ENCODE data around the gene SLC6A5.

Gene SLC6A5

DNA sequence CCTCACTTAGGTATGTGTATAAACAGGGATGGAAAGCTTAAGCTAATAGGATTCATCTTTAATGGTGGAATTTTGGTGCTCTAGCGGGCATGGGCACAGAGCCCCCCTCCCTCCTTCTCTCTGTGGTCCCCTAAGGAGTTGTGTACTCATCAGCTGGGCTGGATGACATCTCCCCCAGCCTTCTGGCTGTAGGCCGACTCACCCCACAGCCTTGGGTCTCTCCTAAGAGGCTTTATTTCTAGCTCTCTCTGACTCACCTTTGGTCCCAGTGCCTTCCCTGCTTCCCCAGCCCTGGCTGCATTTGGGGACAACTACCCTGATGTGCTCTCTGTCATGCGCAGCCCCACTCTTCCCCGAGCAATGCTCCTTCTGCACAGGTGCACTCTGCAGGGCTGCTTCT, 26.9 kb downstream of the SLC6A5 start:
- no peak overlapping the region for H3K9ac ChIP-seq (ENCODE audit: low read length)
- no peaks in the 10 kb centered on the region for H3K36me3 ChIP-seq (ENCODE audit: control insufficient read depth, insufficient read depth, low read length)
- no peak overlapping the region for H3K4me3 ChIP-seq (ENCODE audit: low read depth, low read length)
- H3K27ac ChIP-seq (ENCODE audit: low read depth, low read length), result no peak overlapping the region
- peaks cover 8% of the 10 kb centered on the region for H3K27me3 ChIP-seq (ENCODE audit: control insufficient read depth, insufficient read depth, low read length)
- peaks cover 10% of the 10 kb centered on the region for H3K4me1 ChIP-seq (ENCODE audit: control insufficient read depth, insufficient read depth, low read length)
- H3K9me3 ChIP-seq (ENCODE audit: control insufficient read depth, insufficient read depth, low read depth, low read length), result no peaks in the 10 kb centered on the region

DNA sequence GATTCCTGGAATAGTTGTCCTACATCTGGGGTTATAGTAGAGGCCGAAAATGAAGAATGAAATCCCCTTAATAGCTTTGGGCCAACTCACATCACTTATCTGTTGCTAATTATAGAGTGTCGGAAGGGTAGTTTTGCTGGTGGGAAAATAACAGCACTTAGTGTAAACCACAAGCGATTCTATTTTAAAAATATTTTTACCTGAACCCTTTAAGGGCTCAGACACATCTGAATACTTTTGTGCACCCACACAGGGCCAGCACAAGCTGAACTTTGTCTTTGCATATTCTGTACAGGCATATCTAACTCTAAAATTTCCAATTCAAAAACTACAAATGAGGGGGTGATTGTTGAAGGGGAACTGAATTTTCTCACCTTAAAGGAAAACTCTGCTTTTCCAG, 27.6 kb downstream of the SLC6A5 start:
- Histone ChIP-seq H3K36me3 (ENCODE audit: control insufficient read depth, insufficient read depth, low read length) (no peaks in the 10 kb centered on the region), H3K27me3 (ENCODE audit: control insufficient read depth, insufficient read depth, low read length) (peaks cover 8% of the 10 kb centered on the region), H3K4me1 (ENCODE audit: control insufficient read depth, insufficient read depth, low read length) (peaks cover 6% of the 10 kb centered on the region), H3K27ac (ENCODE audit: low read depth, low read length) (no peak overlapping the region), H3K4me3 (ENCODE audit: low read depth, low read length) (no peak overlapping the region), H3K9ac (ENCODE audit: low read length) (no peak overlapping the region), H3K9me3 (ENCODE audit: control insufficient read depth, insufficient read depth, low read depth, low read length) (no peaks in the 10 kb centered on the region)

DNA sequence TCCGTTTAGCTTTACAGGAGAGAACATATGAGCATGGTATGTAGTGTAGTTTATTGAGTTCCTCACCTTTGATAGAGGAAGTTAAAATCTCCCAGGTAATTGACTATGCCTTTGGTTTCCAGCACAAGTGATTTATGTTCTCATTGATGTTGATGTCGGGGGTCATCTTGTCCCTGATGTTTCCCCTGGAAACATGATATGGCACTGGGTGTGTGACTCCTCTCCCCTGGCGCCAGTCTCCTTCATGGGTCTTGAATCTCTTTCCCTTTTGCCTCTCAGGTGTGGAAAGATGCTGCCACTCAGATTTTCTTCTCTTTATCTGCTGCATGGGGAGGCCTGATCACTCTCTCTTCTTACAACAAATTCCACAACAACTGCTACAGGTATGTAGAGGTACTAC, 28.3 kb downstream of the SLC6A5 start:
- peaks cover 6% of the 10 kb centered on the region for H3K27me3 ChIP-seq (ENCODE audit: control insufficient read depth, insufficient read depth, low read length)
- H3K9ac ChIP-seq (ENCODE audit: low read length), result no peak overlapping the region
- H3K4me3 ChIP-seq (ENCODE audit: low read depth, low read length), result no peak overlapping the region
- H3K4me1 ChIP-seq (ENCODE audit: control insufficient read depth, insufficient read depth, low read length), result peaks cover 10% of the 10 kb centered on the region
- no peak overlapping the region for H3K27ac ChIP-seq (ENCODE audit: low read depth, low read length)
- no peaks in the 10 kb centered on the region for H3K36me3 ChIP-seq (ENCODE audit: control insufficient read depth, insufficient read depth, low read length)
- H3K9me3 ChIP-seq (ENCODE audit: control insufficient read depth, insufficient read depth, low read depth, low read length), result no peaks in the 10 kb centered on the region

DNA sequence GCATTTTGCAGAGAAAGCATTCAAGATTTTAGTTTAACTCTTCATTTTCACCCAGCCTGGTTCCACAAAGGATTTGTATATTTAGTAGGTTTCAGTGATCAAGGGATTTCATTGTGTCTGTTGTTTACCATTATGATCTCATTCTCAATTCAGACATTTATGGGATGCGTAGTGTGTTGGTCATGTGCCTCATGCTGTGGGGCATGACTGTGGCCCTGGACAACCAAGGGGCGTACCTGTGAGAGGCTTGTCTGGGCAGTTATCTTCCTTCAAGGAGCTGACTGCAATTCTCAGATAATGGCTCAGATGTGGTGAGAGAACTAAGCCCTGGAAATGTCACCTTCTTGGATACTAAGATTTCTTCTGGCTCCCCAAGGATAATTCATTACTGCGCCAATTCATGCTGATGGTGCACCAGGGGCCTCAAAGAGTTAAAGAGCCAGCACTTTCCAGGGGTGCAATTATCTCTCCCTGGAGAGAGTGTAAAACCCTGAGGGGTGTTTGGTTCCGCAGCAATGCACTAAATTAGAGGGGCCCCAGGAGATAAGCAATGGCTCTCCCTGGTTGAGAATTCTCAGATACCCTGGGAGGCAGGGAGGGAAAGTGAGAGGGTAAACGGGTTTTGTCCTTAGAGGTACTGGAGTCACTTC, 32.2 kb downstream of the SLC6A5 start:
- Histone ChIP-seq H3K9ac (ENCODE audit: low read length) (no peak overlapping the region), H3K27ac (ENCODE audit: low read depth, low read length) (no peak overlapping the region), H3K27me3 (ENCODE audit: control insufficient read depth, insufficient read depth, low read length) (no peaks in the 10 kb centered on the region)

DNA sequence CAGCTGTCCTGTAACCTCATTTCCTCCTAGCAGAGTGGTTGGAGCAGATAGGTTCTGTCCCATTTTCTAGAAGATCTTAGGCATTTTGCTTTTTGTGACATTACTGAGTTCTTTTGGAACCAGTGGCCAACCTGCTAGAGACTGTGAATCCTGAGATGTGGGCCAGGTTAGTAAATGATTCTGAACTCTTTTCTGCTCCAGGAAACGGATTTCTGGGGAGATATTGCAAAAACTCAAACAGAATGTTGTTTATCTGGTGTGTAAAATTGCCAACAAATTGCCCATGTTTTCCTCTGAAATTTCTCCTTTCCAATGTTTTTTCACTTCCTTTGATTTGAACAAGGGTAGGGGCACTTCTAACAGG, 32.7 kb downstream of the SLC6A5 start:
- H3K36me3 ChIP-seq (ENCODE audit: control insufficient read depth, insufficient read depth, low read length), result no peaks in the 10 kb centered on the region
- H3K4me1 ChIP-seq (ENCODE audit: control insufficient read depth, insufficient read depth, low read length), result peaks cover 23% of the 10 kb centered on the region
- H3K4me3 ChIP-seq (ENCODE audit: low read depth, low read length), result no peak overlapping the region
- H3K27me3 ChIP-seq (ENCODE audit: control insufficient read depth, insufficient read depth, low read length), result no peaks in the 10 kb centered on the region
- no peaks in the 10 kb centered on the region for H3K9me3 ChIP-seq (ENCODE audit: control insufficient read depth, insufficient read depth, low read depth, low read length)
- H3K27ac ChIP-seq (ENCODE audit: low read depth, low read length), result no peak overlapping the region
- no peak overlapping the region for H3K9ac ChIP-seq (ENCODE audit: low read length)

More for the DNA sequence above, 32.2 kb downstream of the SLC6A5 start:
- Histone ChIP-seq H3K4me1 (ENCODE audit: control insufficient read depth, insufficient read depth, low read length) (peaks cover 19% of the 10 kb centered on the region), H3K36me3 (ENCODE audit: control insufficient read depth, insufficient read depth, low read length) (no peaks in the 10 kb centered on the region), H3K9me3 (ENCODE audit: control insufficient read depth, insufficient read depth, low read depth, low read length) (no peaks in the 10 kb centered on the region), H3K4me3 (ENCODE audit: low read depth, low read length) (no peak overlapping the region)

DNA sequence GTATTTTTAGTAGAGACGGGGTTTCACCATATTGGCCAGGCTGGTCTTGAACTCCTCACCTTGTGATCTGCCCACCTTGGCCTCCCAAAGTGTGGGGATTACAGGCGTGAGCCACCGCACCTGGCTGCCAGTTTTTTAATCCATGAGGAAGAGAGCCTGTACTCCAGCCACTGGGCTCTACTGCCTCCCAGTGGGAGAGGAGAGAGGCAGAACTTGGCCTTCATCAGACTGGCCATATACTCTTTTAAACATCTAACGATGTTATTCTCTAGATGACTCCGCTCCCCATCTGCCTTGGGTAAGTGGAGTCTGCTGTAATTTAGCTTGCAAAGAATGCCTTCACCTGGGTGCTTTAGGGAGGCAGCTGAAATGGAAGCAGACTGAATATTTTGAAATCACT, 34.6 kb downstream of the SLC6A5 start:
- Histone ChIP-seq H3K27ac (ENCODE audit: low read depth, low read length) (no peak overlapping the region), H3K36me3 (ENCODE audit: control insufficient read depth, insufficient read depth, low read length) (no peaks in the 10 kb centered on the region), H3K9me3 (ENCODE audit: control insufficient read depth, insufficient read depth, low read depth, low read length) (no peaks in the 10 kb centered on the region), H3K4me3 (ENCODE audit: low read depth, low read length) (no peak overlapping the region), H3K9ac (ENCODE audit: low read length) (no peak overlapping the region), H3K4me1 (ENCODE audit: control insufficient read depth, insufficient read depth, low read length) (peaks cover 23% of the 10 kb centered on the region), H3K27me3 (ENCODE audit: control insufficient read depth, insufficient read depth, low read length) (no peaks in the 10 kb centered on the region; the same call in 1 of the 2 replicates)

DNA sequence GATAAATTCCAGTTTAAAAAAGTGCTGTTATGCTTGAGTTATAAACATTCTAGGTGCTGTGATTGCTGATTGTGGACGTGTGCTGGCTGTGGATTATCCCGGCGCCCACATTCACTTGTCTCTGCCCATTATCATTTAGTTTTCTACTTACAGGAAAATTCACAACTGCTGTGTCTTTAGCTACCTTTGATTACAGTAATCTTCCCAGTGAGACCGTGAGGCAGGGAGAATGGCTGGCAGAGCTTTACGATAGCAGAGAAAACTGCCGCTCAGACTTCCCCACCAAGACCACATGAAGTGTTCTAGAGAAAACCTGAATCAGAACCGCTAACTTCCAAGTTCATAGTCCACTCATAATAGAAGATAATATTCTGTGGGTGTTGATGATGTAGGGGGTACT, 35.4 kb downstream of the SLC6A5 start:
- Histone ChIP-seq H3K27ac (ENCODE audit: low read depth, low read length) (no peak overlapping the region), H3K4me1 (ENCODE audit: control insufficient read depth, insufficient read depth, low read length) (peaks cover 23% of the 10 kb centered on the region), H3K36me3 (ENCODE audit: control insufficient read depth, insufficient read depth, low read length) (no peaks in the 10 kb centered on the region), H3K9ac (ENCODE audit: low read length) (no peak overlapping the region), H3K4me3 (ENCODE audit: low read depth, low read length) (no peak overlapping the region), H3K9me3 (ENCODE audit: control insufficient read depth, insufficient read depth, low read depth, low read length) (no peaks in the 10 kb centered on the region), H3K27me3 (ENCODE audit: control insufficient read depth, insufficient read depth, low read length) (peaks cover 2% of the 10 kb centered on the region; the same call in 1 of the 2 replicates)

DNA sequence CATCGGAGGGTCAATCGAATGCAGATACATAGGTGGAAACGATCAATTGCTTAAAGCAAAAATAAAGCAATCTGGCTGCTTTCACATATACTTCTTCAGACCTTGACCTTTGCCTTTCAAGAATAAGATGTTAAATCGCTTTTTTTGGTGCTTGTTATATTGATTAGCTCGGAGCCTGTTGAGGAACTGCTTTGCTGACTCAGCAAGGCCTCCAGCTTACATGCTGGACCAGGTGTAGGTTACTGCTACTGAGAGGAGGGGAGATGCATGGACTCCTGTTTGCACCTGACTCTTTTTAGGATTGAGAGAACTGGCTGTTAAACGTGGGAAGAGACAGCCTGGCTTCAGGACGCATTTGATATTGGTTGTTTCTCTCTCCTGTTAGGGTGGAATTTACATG, 38.7 kb downstream of the SLC6A5 start:
- H3K27ac ChIP-seq (ENCODE audit: low read depth, low read length), result no peak overlapping the region
- H3K36me3 ChIP-seq (ENCODE audit: control insufficient read depth, insufficient read depth, low read length), result no peaks in the 10 kb centered on the region
- peaks cover 9% of the 10 kb centered on the region for H3K4me1 ChIP-seq (ENCODE audit: control insufficient read depth, insufficient read depth, low read length)
- H3K4me3 ChIP-seq (ENCODE audit: low read depth, low read length), result no peak overlapping the region
- H3K27me3 ChIP-seq (ENCODE audit: control insufficient read depth, insufficient read depth, low read length), result peaks cover 2% of the 10 kb centered on the region; the same call in 1 of the 2 replicates
- H3K9me3 ChIP-seq (ENCODE audit: control insufficient read depth, insufficient read depth, low read depth, low read length), result no peaks in the 10 kb centered on the region
- no peak overlapping the region for H3K9ac ChIP-seq (ENCODE audit: low read length)

DNA sequence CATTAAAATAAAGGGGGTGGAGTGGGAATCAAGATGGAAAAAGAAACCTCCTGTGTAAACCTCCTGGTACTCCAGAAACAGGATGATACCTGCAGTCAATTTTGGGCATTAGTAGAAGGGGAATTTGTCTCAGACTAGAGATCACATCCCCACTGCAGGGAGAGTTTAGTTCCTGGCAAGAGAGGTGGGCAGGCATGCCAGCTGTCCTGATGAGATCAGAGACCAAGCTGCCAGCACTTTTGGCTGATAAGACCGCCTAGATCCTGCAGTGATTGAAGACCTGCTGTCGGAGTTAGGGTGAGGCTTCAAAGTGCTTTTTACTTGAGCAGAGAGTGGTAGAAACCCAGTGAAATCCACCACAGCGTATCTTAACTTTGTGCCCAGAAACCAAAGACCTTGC, 40.3 kb downstream of the SLC6A5 start:
- Histone ChIP-seq H3K36me3 (ENCODE audit: control insufficient read depth, insufficient read depth, low read length) (no peaks in the 10 kb centered on the region), H3K27ac (ENCODE audit: low read depth, low read length) (no peak overlapping the region)

DNA sequence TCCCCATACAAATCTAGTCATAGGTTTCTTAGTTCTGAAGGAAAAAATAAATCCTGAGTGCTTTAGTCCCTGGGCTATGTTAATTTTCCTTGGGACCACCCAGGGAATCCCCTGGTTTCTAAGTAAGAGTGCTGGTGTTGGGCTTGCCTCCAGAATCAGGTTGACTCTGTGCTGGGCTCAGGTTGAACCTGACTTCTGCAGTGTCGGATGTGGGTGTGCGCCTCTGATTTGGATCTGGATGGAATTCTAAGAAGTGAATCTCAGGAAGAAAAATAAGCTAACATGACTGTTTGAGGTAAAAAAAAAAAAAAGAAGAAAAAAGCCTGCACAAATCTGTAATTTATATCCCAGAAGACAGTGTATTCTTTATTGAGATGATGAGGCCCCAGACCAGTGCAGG, 41.0 kb downstream of the SLC6A5 start:
- Histone ChIP-seq H3K9me3 (ENCODE audit: control insufficient read depth, insufficient read depth, low read depth, low read length) (no peaks in the 10 kb centered on the region), H3K27me3 (ENCODE audit: control insufficient read depth, insufficient read depth, low read length) (peaks cover 2% of the 10 kb centered on the region; the same call in 1 of the 2 replicates), H3K4me1 (ENCODE audit: control insufficient read depth, insufficient read depth, low read length) (peaks cover 4% of the 10 kb centered on the region), H3K4me3 (ENCODE audit: low read depth, low read length) (no peak overlapping the region), H3K27ac (ENCODE audit: low read depth, low read length) (no peak overlapping the region), H3K9ac (ENCODE audit: low read length) (no peak overlapping the region), H3K36me3 (ENCODE audit: control insufficient read depth, insufficient read depth, low read length) (no peaks in the 10 kb centered on the region)

More for the DNA sequence above, 40.3 kb downstream of the SLC6A5 start:
- no peak overlapping the region for H3K4me3 ChIP-seq (ENCODE audit: low read depth, low read length)
- peaks cover 2% of the 10 kb centered on the region; the same call in 1 of the 2 replicates for H3K27me3 ChIP-seq (ENCODE audit: control insufficient read depth, insufficient read depth, low read length)
- H3K4me1 ChIP-seq (ENCODE audit: control insufficient read depth, insufficient read depth, low read length), result peaks cover 4% of the 10 kb centered on the region
- no peak overlapping the region for H3K9ac ChIP-seq (ENCODE audit: low read length)
- no peaks in the 10 kb centered on the region for H3K9me3 ChIP-seq (ENCODE audit: control insufficient read depth, insufficient read depth, low read depth, low read length)

DNA sequence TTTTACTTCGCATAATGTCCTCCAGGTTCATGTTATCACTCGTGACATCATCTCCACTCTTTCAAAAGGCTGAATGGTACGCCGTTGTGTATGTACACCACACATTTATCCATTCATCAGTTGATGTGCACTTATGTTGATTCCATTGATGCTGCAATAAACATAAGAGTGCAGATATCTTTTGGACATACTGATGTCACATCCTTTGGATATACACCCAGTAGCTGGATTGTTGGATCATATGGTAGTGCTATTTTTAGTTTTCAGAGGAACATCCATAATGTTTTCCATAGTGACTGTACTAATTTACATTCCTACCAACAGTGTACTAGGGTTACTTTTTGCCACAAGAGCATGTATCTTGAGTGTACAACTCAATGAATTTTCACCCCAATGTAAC, 45.0 kb downstream of the SLC6A5 start:
- H3K36me3 ChIP-seq (ENCODE audit: control insufficient read depth, insufficient read depth, low read length), result no peaks in the 10 kb centered on the region
- H3K4me1 ChIP-seq (ENCODE audit: control insufficient read depth, insufficient read depth, low read length), result peaks cover 3% of the 10 kb centered on the region; the same call in 1 of the 2 replicates
- H3K4me3 ChIP-seq (ENCODE audit: low read depth, low read length), result no peak overlapping the region
- no peak overlapping the region for H3K9ac ChIP-seq (ENCODE audit: low read length)
- H3K27me3 ChIP-seq (ENCODE audit: control insufficient read depth, insufficient read depth, low read length), result 0 out of 2 replicates have a peak, but pooled peaks cover 2% of the 10 kb centered on the region
- no peak overlapping the region for H3K27ac ChIP-seq (ENCODE audit: low read depth, low read length)
- no peaks in the 10 kb centered on the region for H3K9me3 ChIP-seq (ENCODE audit: control insufficient read depth, insufficient read depth, low read depth, low read length)

All from HUES6 (cell line).